A549 (cell line): Measurements from ENCODE around the gene PAPPA. TPM values are rescaled to one million over a fixed set of nuclear protein-coding genes. Genes with fewer than 3 reads are reported as not detected.

ENCODE experiments used
- ATAC-seq, 2 experiments: fragments of 200-7000 bp in 1 of 2; fragments of >200 bp in 1 of 2; cut with Nextera tagmentation in 1 of 2; cut with Tn5 transposase in 1 of 2; 3 replicates each; pipeline versions ENCODE4 v1.8.0 to v1.9.1; 2018 to 2020; ENCODE audit warnings: mild to moderate bottlenecking in 1 of 2, moderate library complexity in 1 of 2
- CTCF ChIA-PET: fragments of 300-600 bp; sonication (Branson Sonifier 250); formaldehyde crosslinking; extraction: SDS; loops from one replicate; lab custom pipeline; 2021; ENCODE audit warnings: antibody characterized with exemption, inconsistent platforms; lab: Yijun Ruan, JAX
- POLR2A ChIA-PET: fragments of 350-600 bp; formaldehyde crosslinking; extraction: SDS; loops from one replicate; lab custom pipeline; 2021; ENCODE audit warnings: antibody characterized with exemption, inconsistent platforms; lab: Yijun Ruan, JAX
- DNase-seq, 2 experiments: peaks; one replicate each; pipeline versions ENCODE4 v3.0.0 to v3.0.0-alpha.2; 2011 to 2016; ENCODE audit warnings: low read depth in 1 of 2, low spot score in 1 of 2
- FAIRE-seq: peaks from 2 replicates; lab custom pipeline; 2011; peaks lifted over from hg19 to GRCh38; lab: Jason Lieb, UNC
- H3K27ac ChIP-seq, 2 experiments: fragments of >200 bp; sonication (Bioruptor Twin); formaldehyde crosslinking; 3 replicates each; pipeline ENCODE4 v1.5.1; 2016 to 2017
- H3K4me1 ChIP-seq: fragments of >200 bp; sonication (Bioruptor Twin); formaldehyde crosslinking; 3 replicates; pipeline ENCODE4 v1.6.1; 2016
- H3K4me2 ChIP-seq: fragments of >200 bp; sonication (Bioruptor Twin); formaldehyde crosslinking; 3 replicates; pipeline ENCODE4 v1.6.1; 2016
- H3K4me3 ChIP-seq: fragments of >200 bp; sonication (Bioruptor Twin); formaldehyde crosslinking; 3 replicates; pipeline ENCODE4 v1.5.1; 2016
- H3K9me3 ChIP-seq: fragments of >200 bp; sonication (Bioruptor Twin); formaldehyde crosslinking; 3 replicates; pipeline ENCODE4 v1.6.1; 2016
- BCL3 ChIP-seq: fragments of >200 bp; sonication (Bioruptor Twin); formaldehyde crosslinking; IDR thresholded peaks from 3 replicates; pipeline ENCODE4 v1.6.1; 2016
- BHLHE40 ChIP-seq: IDR thresholded peaks from 2 replicates; pipeline ENCODE4 v1.6.1; 2012; ENCODE audit warnings: low read depth, low read length, inconsistent platforms
- CBX2 ChIP-seq: fragments of 200-600 bp; sonication (generic); IDR thresholded peaks from 2 replicates; pipeline ENCODE4 v1.6.1; 2016; ENCODE audit warnings: low read depth, mild to moderate bottlenecking, borderline replicate concordance
- CEBPB ChIP-seq, 2 experiments: fragments of >200 bp in 1 of 2; sonication (Bioruptor Twin) in 1 of 2; formaldehyde crosslinking in 1 of 2; IDR thresholded peaks; 2 replicates each; pipeline ENCODE4 v1.6.1; 2012 to 2016
- CHD4 ChIP-seq: fragments of 200-600 bp; sonication (generic); IDR thresholded peaks from 2 replicates; pipeline ENCODE4 v1.6.1; 2016; ENCODE audit warnings: antibody characterized with exemption, mild to moderate bottlenecking, borderline replicate concordance
- CTCF ChIP-seq: fragments of >200 bp; sonication (Bioruptor Twin); formaldehyde crosslinking; IDR thresholded peaks from 3 replicates; pipeline ENCODE4 v1.5.1; 2016
- E2F6 ChIP-seq: IDR thresholded peaks from 2 replicates; pipeline ENCODE4 v1.6.1; 2012; ENCODE audit warnings: low read depth, borderline replicate concordance
- EHF ChIP-seq: fragments of 250-450 bp; sonication (Bioruptor Pico); IDR thresholded peaks from 2 replicates; pipeline ENCODE4 v1.5.0; 2020; ENCODE audit warnings: mild to moderate bottlenecking
- EHMT2 ChIP-seq: fragments of 200-600 bp; sonication (generic); IDR thresholded peaks from 2 replicates; pipeline ENCODE4 v1.6.1; 2016; ENCODE audit warnings: antibody characterized with exemption, low read depth, mild to moderate bottlenecking, moderate library complexity
- EP300 ChIP-seq, 2 experiments: fragments of >200 bp; sonication (Bioruptor Twin); formaldehyde crosslinking; IDR thresholded peaks; 2 replicates in 1 of 2; 3 replicates in 1 of 2; pipeline ENCODE4 v1.6.1; 2016 to 2017
- ESRRA ChIP-seq: fragments of 150-350 bp; IDR thresholded peaks from 2 replicates; pipeline ENCODE4 v1.6.1; 2014; ENCODE audit warnings: mild to moderate bottlenecking, low read length, borderline replicate concordance
- FOSL2 ChIP-seq, 2 experiments: fragments of 450-650 bp in 1 of 2; fragments of >200 bp in 1 of 2; sonication (Bioruptor Twin) in 1 of 2; formaldehyde crosslinking; IDR thresholded peaks; 2 replicates each; pipeline versions ENCODE4 v1.5.0 to v1.6.1; 2016 to 2020; ENCODE audit warnings: mild to moderate bottlenecking in 1 of 2, moderate library complexity in 1 of 2
- FOXS1 ChIP-seq: fragments of 250-450 bp; sonication (Bioruptor Pico); IDR thresholded peaks from 2 replicates; pipeline ENCODE4 v1.5.0; 2020; ENCODE audit warnings: mild to moderate bottlenecking, moderate library complexity
- HDAC2 ChIP-seq: fragments of 200-600 bp; sonication (generic); IDR thresholded peaks from 2 replicates; pipeline ENCODE4 v1.6.1; 2016
- HES2 ChIP-seq: fragments of >200 bp; sonication (Bioruptor Twin); formaldehyde crosslinking; IDR thresholded peaks from 2 replicates; pipeline ENCODE4 v1.6.1; 2016
- HEYL ChIP-seq: fragments of 250-450 bp; sonication (Bioruptor Pico); IDR thresholded peaks from 2 replicates; pipeline ENCODE4 v1.8.0; 2021; ENCODE audit warnings: mild to moderate bottlenecking, moderate library complexity
- HOXA7 ChIP-seq: fragments of 250-450 bp; sonication (Bioruptor Pico); IDR thresholded peaks from 2 replicates; pipeline ENCODE4 v1.5.0; 2020; ENCODE audit warnings: mild to moderate bottlenecking, moderate library complexity
- HOXB13 ChIP-seq: fragments of 250-450 bp; sonication (Bioruptor Pico); IDR thresholded peaks from 2 replicates; pipeline ENCODE4 v1.5.0; 2020; ENCODE audit warnings: low read depth, mild to moderate bottlenecking, moderate library complexity
- KDM1A ChIP-seq: fragments of 200-600 bp; sonication (generic); IDR thresholded peaks from 2 replicates; pipeline ENCODE4 v1.6.1; 2016; ENCODE audit warnings: low read depth, mild to moderate bottlenecking
- KDM5A ChIP-seq: fragments of 200-600 bp; sonication (generic); IDR thresholded peaks from 2 replicates; pipeline ENCODE4 v1.6.1; 2016; ENCODE audit warnings: antibody characterized with exemption, mild to moderate bottlenecking
- MAX ChIP-seq: IDR thresholded peaks from 2 replicates; pipeline ENCODE4 v1.6.1; 2012
- NFE2L2 ChIP-seq: fragments of 150-350 bp; conservative IDR thresholded peaks from 2 replicates; pipeline ENCODE4 v1.6.1; 2014; ENCODE audit warnings: low read length
- PHF8 ChIP-seq: fragments of 200-600 bp; sonication (generic); IDR thresholded peaks from 2 replicates; pipeline ENCODE4 v1.6.1; 2016; ENCODE audit warnings: low read depth, mild to moderate bottlenecking, antibody characterized with exemption, moderate library complexity, borderline replicate concordance
- RARB ChIP-seq: fragments of 250-450 bp; sonication (Bioruptor Pico); IDR thresholded peaks from 2 replicates; pipeline ENCODE4 v1.8.0; 2021; ENCODE audit warnings: mild to moderate bottlenecking, moderate library complexity
- RFX5 ChIP-seq: fragments of 450-650 bp; IDR thresholded peaks from 2 replicates; pipeline ENCODE4 v1.7.1; 2014; ENCODE audit warnings: antibody characterized with exemption, mild to moderate bottlenecking, moderate library complexity
- RNF2 ChIP-seq: fragments of 200-600 bp; sonication (generic); IDR thresholded peaks from 2 replicates; pipeline ENCODE4 v1.6.1; 2016; ENCODE audit warnings: low read depth, mild to moderate bottlenecking, antibody characterized with exemption, moderate library complexity, borderline replicate concordance
- TP53 ChIP-seq: fragments of 250-450 bp; sonication (Bioruptor Pico); IDR thresholded peaks from 2 replicates; pipeline ENCODE4 v1.5.0; 2021; ENCODE audit warnings: mild to moderate bottlenecking, moderate library complexity
- USF2 ChIP-seq: fragments of 450-650 bp; IDR thresholded peaks from 2 replicates; pipeline ENCODE4 v1.6.1; 2014; ENCODE audit warnings: antibody characterized with exemption
- ZC3H11A ChIP-seq: fragments of 450-650 bp; IDR thresholded peaks from 2 replicates; pipeline ENCODE4 v1.6.1; 2014; ENCODE audit warnings: antibody characterized with exemption, mild to moderate bottlenecking
- ZFP36 ChIP-seq: fragments of 450-650 bp; IDR thresholded peaks from 2 replicates; pipeline ENCODE4 v1.6.1; 2014; ENCODE audit warnings: borderline replicate concordance; ENCODE audit not compliant: partially characterized antibody
- WGBS: methylation state at CpG from one replicate; pipeline ENCODE4 v1.1.6; 2017; ENCODE audit errors: missing lambda C conversion rate; 5-methylcytosine and 5-hydroxymethylcytosine counted together
- polyA plus RNA-seq, 4 experiments: library from polyadenylated mRNA; depleted of rRNA in 3 of 4; stranded (reverse); fragments of >200 nt; fragmentation: RNase III in 1 of 4; extraction: RNeasy Plus Mini Kit Qiagen cat#74134 plus additional on column Dnase treatment in 1 of 4; gene quantifications; 2 replicates in 3 of 4; 3 replicates in 1 of 4; pipeline ENCODE4 v1.2.3, GENCODE V29; 2011 to 2017

PAPPA gene
- polyA plus RNA-seq, 2 of the 4 experiments (the other 2 are of a cell fraction) = 40.0 to 127 TPM

- TF ChIP-seq E2F6 (no peak), HES2 (no peak), ESRRA (no peak), HOXA7 (CRISPR knock-in tag) (peak; percentile 88; the same call in 1 of the 2 replicates), HOXB13 (CRISPR knock-in tag) (no peak), EP300 (IDR thresholded peaks at IDR 0.05) (no peak; a peak in 1 of 5 replicates), BHLHE40 (no peak), KDM1A (no peak), EHMT2 (no peak), PHF8 (no peak), RFX5 (no peak), CEBPB (IDR thresholded peaks at IDR 0.05) (no peak), BCL3 (0 out of 3 replicates have a peak, but pooled peaks have one; percentile 9), ZFP36 (no peak), EHF (CRISPR knock-in tag) (no peak), FOXS1 (CRISPR knock-in tag) (no peak), NFE2L2 (no peak), RNF2 (no peak), CHD4 (no peak), KDM5A (no peak)
Measured at GRCh38 chr9:116153765-116154333, at the start of gene PAPPA (continued).

- H3K4me1 ChIP-seq = peaks cover 16% of the 10 kb centered on the region
- no peak overlapping the region for H3K27ac ChIP-seq
- FAIRE-seq (no peak), ATAC-seq (no peak), DNase-seq (no peak)
- peaks cover 21% of the 10 kb centered on the region for H3K9me3 ChIP-seq
- TF ChIP-seq FOSL2 (IDR thresholded peaks at IDR 0.05) (no peak), FOSL2 (CRISPR knock-in tag; IDR thresholded peaks at IDR 0.05) (no peak), CTCF (no peak), BHLHE40 (no peak), BCL3 (no peak), RARB (CRISPR knock-in tag) (no peak), HOXB13 (CRISPR knock-in tag) (no peak), ZC3H11A (no peak), CBX2 (no peak), HDAC2 (no peak), TP53 (CRISPR knock-in tag) (no peak), FOXS1 (CRISPR knock-in tag) (no peak), ZFP36 (no peak), EHF (CRISPR knock-in tag) (no peak), EP300 (IDR thresholded peaks at IDR 0.05) (no peak), MAX (no peak), USF2 (no peak), HEYL (no peak), RNF2 (no peak), CEBPB (IDR thresholded peaks at IDR 0.05) (no peak)
- H3K4me2 ChIP-seq = no peak overlapping the region
- ChIA-PET POLR2A (no interaction called here), CTCF (no interaction called here)
- 61% methylated on average over 2 of the region's 2 CpGs for WGBS
- no peak overlapping the region for H3K4me3 ChIP-seq
Measured at GRCh38 chr9:116103976-116104820, 49.4 kb upstream of the PAPPA start.
